ENCODE data around the gene GAS1. TPM values are rescaled to one million over a fixed set of nuclear protein-coding genes. Genes with fewer than 3 reads are reported as not detected.

GAS1 gene, protein sequence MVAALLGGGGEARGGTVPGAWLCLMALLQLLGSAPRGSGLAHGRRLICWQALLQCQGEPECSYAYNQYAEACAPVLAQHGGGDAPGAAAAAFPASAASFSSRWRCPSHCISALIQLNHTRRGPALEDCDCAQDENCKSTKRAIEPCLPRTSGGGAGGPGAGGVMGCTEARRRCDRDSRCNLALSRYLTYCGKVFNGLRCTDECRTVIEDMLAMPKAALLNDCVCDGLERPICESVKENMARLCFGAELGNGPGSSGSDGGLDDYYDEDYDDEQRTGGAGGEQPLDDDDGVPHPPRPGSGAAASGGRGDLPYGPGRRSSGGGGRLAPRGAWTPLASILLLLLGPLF
- 6.5 and 12.4 TPM in 2 replicates for total RNA-seq (2014; rRNA removed; shearing (Covaris generic); ENCODE audit: low replicate concordance)

- Histone ChIP-seq H3K4me3 (peak within 1 kb of the TSS; percentile 81), H3K9me3 (no peaks in the 10 kb centered on the region), H3K36me3 (no peaks in the 10 kb centered on the region), H3K27me3 (no peaks in the 10 kb centered on the region)
- peak; percentile 86 for DNase-seq
These were observed at the start of gene GAS1 for GRCh38 chr9:86947146-86948073. Gene GAS1 (minus strand): TSS chr9:86947506. CDS start chr9:86946779, 727 bp downstream.

DNA sequence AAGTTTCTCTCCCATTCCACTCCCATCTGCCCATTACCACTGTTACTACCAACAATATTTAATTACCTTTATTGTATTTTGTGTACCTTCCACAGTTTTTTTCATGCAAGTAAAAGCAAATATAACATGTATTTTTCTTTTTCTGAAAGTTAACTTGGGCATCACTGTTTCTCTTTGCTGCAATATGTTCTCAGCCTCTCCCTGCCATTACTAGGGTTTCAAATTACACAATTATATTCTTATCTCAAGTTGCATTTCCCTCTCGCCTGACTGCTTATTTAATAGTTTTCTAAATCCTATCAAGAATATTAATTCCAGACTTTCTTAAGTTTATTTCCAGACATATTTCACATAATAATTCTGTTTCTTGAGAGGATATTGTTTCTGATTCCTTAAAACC lies 46.9 kb upstream of the GAS1 start:
- no peak for DNase-seq
- Histone ChIP-seq H3K4me3 (no peak overlapping the region), H3K9me3 (no peaks in the 10 kb centered on the region), H3K36me3 (no peaks in the 10 kb centered on the region), H3K27me3 (no peaks in the 10 kb centered on the region)

DNA sequence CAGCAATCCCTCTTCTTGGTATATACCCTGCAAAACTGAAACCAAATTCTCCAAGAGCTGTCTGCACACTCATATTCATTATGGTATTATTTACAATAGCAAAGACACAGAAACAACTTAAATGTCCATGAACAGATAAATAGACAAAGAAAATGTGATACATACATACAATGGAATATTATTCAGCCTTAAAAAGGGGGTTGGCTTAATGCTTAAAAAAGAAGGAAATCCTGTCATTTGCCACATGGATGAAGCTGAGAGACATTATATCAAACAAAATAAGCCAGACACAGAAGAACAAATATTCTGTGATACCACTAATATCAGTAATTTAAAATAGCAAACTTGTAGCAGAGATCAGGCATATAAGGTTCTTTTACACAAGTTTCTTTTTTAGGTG lies 46.5 kb upstream of the GAS1 start:
- no peak for DNase-seq
- Histone ChIP-seq H3K9me3 (no peaks in the 10 kb centered on the region), H3K36me3 (no peaks in the 10 kb centered on the region), H3K27me3 (no peaks in the 10 kb centered on the region), H3K4me3 (no peak overlapping the region)

GRCh38 chr9:86991077-86991476 lies 43.8 kb upstream of the GAS1 start:
- no peaks in the 10 kb centered on the region for H3K36me3 ChIP-seq
- no peaks in the 10 kb centered on the region for H3K9me3 ChIP-seq
- H3K4me3 ChIP-seq = no peak overlapping the region
- no peaks in the 10 kb centered on the region for H3K27me3 ChIP-seq
- no peak for DNase-seq

DNA sequence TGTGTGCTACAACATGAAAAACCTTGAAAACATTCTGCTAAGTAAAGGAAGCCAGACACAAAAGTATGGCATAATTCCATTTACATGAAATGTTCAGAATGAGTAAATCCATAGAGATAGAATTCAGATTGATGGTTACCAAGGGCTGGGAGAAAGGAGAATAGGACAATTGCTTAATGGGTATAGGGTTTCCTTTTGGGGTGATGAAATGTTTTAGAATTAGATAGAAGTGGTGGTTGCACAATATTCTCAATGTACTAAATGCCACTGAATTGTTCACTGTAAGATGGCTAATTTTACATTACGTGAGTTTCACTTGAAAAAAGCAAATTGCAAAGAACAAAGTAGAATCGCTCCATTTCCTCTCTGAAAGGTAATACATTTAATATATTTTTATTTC lies 43.0 kb upstream of the GAS1 start:
- Histone ChIP-seq H3K9me3 (no peaks in the 10 kb centered on the region), H3K36me3 (no peaks in the 10 kb centered on the region), H3K27me3 (no peaks in the 10 kb centered on the region), H3K4me3 (no peak overlapping the region)
- DNase-seq = no peak

- no peak for DNase-seq
- H3K9me3 ChIP-seq = no peaks in the 10 kb centered on the region
- no peak overlapping the region for H3K4me3 ChIP-seq
- H3K27me3 ChIP-seq = no peaks in the 10 kb centered on the region
- H3K36me3 ChIP-seq = no peaks in the 10 kb centered on the region
These were observed 40.6 kb upstream of the GAS1 start for GRCh38 chr9:86987900-86988299.

GRCh38 chr9:86985132-86985647 lies 37.9 kb upstream of the GAS1 start:
- DNase-seq = no peak
- Histone ChIP-seq H3K4me3 (no peak overlapping the region), H3K36me3 (no peaks in the 10 kb centered on the region), H3K9me3 (no peaks in the 10 kb centered on the region), H3K27me3 (no peaks in the 10 kb centered on the region)

DNA sequence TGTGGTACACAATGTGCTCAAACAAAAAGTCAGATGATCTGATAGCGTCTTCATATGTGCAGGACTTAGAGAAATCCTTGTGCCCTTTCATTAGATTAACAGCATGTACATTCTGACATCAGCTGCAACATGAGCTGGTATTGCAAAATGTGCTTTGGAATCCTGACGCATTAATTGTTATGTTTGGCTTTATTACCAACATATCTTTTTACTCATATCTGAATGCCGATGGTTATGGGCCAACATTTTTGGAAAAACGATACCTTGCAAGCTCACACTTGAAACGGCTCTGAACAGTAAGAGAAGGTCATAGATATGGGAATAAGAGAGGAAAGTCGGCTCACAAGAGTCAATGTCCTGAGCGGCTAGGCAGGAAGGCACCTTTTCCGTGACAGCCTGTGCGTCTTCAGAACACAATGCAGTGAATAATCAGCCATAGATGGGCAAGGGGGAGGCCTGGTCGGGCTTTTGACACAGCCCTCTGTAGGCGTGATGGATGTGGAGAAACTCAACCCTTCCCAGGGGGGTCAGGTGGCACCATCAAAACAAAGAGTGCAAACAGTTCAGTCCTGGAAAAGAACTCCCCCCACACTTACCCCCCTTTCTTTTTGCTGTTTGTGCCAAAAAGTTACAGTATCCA lies 36.4 kb upstream of the GAS1 start:
- Histone ChIP-seq H3K36me3 (no peaks in the 10 kb centered on the region), H3K27me3 (no peaks in the 10 kb centered on the region), H3K9me3 (no peaks in the 10 kb centered on the region), H3K4me3 (no peak overlapping the region)
- DNase-seq = peak; percentile 27

GRCh38 chr9:86983249-86983619 lies 35.9 kb upstream of the GAS1 start:
- Histone ChIP-seq H3K9me3 (no peaks in the 10 kb centered on the region), H3K4me3 (no peak overlapping the region), H3K27me3 (no peaks in the 10 kb centered on the region), H3K36me3 (no peaks in the 10 kb centered on the region)
- peak; percentile 49 for DNase-seq

- Histone ChIP-seq H3K36me3 (no peaks in the 10 kb centered on the region), H3K9me3 (no peaks in the 10 kb centered on the region), H3K4me3 (no peak overlapping the region), H3K27me3 (no peaks in the 10 kb centered on the region)
- DNase-seq = no peak
These were observed 33.5 kb upstream of the GAS1 start for GRCh38 chr9:86980802-86981201.

DNA sequence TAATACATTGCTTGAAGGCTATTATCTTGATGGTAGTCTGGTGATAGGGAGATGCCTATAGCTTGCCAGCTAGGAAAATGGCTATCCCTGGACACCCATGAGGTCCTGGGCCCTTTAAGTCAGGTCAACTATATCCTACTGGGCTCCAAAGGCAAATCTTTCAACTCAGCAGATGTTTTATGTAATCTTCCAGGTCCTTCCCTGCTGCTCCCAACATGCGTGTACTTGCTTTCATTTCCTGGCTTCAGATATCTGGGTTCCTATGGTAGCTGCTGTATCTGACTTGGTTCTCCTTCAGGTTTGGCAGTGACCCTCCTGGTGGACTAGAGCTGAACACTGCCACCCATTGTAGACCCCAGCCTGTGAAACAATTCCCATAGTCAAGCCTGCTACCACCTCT lies 32.4 kb upstream of the GAS1 start:
- Histone ChIP-seq H3K36me3 (no peaks in the 10 kb centered on the region), H3K27me3 (no peaks in the 10 kb centered on the region), H3K4me3 (no peak overlapping the region), H3K9me3 (no peaks in the 10 kb centered on the region)
- DNase-seq = no peak

DNA sequence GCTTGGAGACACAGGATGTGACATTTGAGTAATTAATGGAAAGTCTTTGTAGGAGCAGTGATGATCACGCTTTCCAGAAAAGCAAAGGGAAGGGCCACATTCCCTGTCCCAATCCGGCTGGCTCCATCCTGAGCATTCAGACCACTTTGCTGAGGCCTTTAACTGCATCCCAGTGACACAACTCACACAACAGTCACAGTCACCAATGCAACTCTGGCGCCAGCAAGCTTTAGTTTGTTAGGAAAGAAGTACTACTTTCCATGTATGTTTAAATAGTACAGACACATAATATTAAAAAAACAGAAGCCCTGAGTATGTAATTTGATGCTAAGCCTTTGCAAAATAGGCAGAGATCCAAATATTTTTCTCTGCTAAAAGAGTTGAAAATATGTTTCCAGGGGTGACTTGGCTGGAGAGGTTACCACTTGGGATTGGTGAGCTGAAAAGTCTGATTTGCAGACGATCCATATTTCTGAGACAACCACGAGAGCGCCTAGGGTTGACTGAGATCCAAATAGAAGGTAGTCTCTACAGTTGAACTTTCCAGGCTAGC lies 31.7 kb upstream of the GAS1 start:
- no peak for DNase-seq
- H3K36me3 ChIP-seq = no peaks in the 10 kb centered on the region
- H3K4me3 ChIP-seq = no peak overlapping the region
- H3K27me3 ChIP-seq = no peaks in the 10 kb centered on the region
- no peaks in the 10 kb centered on the region for H3K9me3 ChIP-seq

GRCh38 chr9:86978413-86978812 lies 31.1 kb upstream of the GAS1 start:
- no peaks in the 10 kb centered on the region for H3K27me3 ChIP-seq
- DNase-seq = no peak

DNA sequence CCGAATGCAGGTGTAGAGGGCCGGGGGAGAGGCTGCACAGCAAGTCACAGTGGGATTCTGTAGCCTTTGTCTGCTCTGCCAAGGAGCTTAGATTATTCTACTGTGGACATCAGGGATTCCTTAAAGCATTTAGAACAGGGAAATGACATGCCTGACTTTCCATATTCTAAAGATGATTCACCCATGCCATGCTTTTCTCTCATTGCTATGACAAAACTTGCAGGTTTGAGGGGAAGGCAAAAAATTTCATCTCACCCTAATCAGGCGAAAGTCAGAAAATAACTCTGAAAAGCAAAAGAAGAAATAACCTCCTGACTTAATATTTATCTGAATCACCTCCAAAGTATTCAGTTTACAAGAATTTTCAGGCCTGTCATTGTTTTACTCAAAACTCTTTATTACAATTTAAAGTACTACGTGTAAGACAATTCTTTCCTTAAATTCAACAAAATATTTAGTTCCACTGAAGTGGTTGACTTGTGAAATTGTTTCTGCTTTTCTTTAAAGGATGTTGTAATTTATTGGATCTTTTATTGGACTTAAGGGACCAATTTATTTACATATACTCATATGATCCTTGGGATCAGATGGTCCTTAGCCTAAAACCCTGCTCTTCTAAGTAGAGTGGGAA lies 30.0 kb upstream of the GAS1 start:
- H3K27me3 ChIP-seq = no peaks in the 10 kb centered on the region
- H3K4me3 ChIP-seq = no peak overlapping the region
- no peaks in the 10 kb centered on the region for H3K9me3 ChIP-seq
- no peak for DNase-seq
- H3K36me3 ChIP-seq = no peaks in the 10 kb centered on the region

More at GRCh38 chr9:86978413-86978812, 31.1 kb upstream of the GAS1 start:
- Histone ChIP-seq H3K36me3 (no peaks in the 10 kb centered on the region), H3K9me3 (no peaks in the 10 kb centered on the region), H3K4me3 (no peak overlapping the region)

DNA sequence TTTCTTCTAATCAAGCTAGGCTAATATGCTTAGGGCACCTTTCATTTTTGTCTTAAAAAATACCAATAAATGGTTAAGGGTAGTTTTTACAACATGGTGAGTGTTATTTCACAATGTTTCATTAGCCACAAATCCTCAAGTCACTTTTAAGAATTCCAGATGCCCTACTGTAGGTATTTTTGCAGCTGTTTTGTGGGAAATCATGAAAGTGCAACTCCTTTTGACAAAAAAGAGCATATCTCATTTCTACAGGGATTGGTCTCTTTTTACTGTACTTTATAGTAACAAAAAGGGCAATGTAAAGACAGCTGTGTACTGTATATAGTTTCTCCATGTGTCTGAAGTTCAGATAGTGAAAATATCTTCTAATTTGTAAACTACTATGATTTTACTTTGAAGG lies 28.3 kb upstream of the GAS1 start:
- H3K9me3 ChIP-seq = no peaks in the 10 kb centered on the region
- DNase-seq = no peak
- no peaks in the 10 kb centered on the region for H3K36me3 ChIP-seq
- H3K4me3 ChIP-seq = no peak overlapping the region
- no peaks in the 10 kb centered on the region for H3K27me3 ChIP-seq

GRCh38 chr9:86975036-86975435 lies 27.7 kb upstream of the GAS1 start:
- no peak overlapping the region for H3K4me3 ChIP-seq
- no peak for DNase-seq
- H3K27me3 ChIP-seq = no peaks in the 10 kb centered on the region
- no peaks in the 10 kb centered on the region for H3K36me3 ChIP-seq
- no peaks in the 10 kb centered on the region for H3K9me3 ChIP-seq

Measured in MG63 (cell line).